Caco-2 (cell line): ENCODE results near the gene ALG3. TPM values are rescaled to one million over a fixed set of nuclear protein-coding genes. Genes with fewer than 3 reads are reported as not detected.

Experiments used
- BruUV-seq: library from RNA; stranded (reverse); fragments of 400-500 nt; replicated peaks from 2 replicates; lab custom pipeline; 2021; lab: Mats Ljungman, UMichigan
- CTCF ChIA-PET: fragments of 300-600 bp; sonication (Branson Sonifier 250); formaldehyde crosslinking; loops from one replicate; lab custom pipeline; 2022; ENCODE audit warnings: antibody characterized with exemption; lab: Charles Lee
- POLR2A ChIA-PET: fragments of 300-600 bp; sonication (Branson Sonifier 250); formaldehyde crosslinking; loops from one replicate; lab custom pipeline; 2022; ENCODE audit warnings: antibody characterized with exemption; lab: Charles Lee
- DNase-seq, 2 experiments: peaks; one replicate each; pipeline versions ENCODE4 v3.0.0 to v3.0.0-alpha.2; 2020 to 2022
- H3K27me3 ChIP-seq: replicated peaks from 2 replicates; pipeline ENCODE4 v1.6.0; 2011; ENCODE audit warnings: low read length; ENCODE audit not compliant: control insufficient read depth, insufficient read depth
- H3K36me3 ChIP-seq: 2 replicates; pipeline ENCODE4 v1.5.1; 2011; ENCODE audit warnings: low read length; ENCODE audit not compliant: control insufficient read depth, insufficient read depth
- H3K4me1 ChIP-seq: fragments of 250-450 bp; sonication (Bioruptor Pico); 2 replicates; pipeline ENCODE4 v1.5.1; 2020; ENCODE audit warnings: mild to moderate bottlenecking
- H3K4me3 ChIP-seq: 2 replicates; pipeline ENCODE4 v1.5.1; 2011; ENCODE audit warnings: low read depth, mild to moderate bottlenecking, control low read depth, low read length
- H3K9me3 ChIP-seq: fragments of 250-450 bp; sonication (Bioruptor Pico); 2 replicates; pipeline ENCODE4 v1.5.1; 2020; ENCODE audit warnings: mild to moderate bottlenecking, moderate library complexity
- H3K27ac Mint-ChIP-seq: one replicate; pipeline ENCODE4 v1.8.0; 2022; ENCODE audit warnings: mixed read lengths; ENCODE audit not compliant: unreplicated experiment
- H3K27me3 Mint-ChIP-seq: one replicate; pipeline ENCODE4 v1.8.0; 2022; ENCODE audit warnings: mixed read lengths; ENCODE audit not compliant: insufficient read depth, unreplicated experiment
- H3K36me3 Mint-ChIP-seq: one replicate; pipeline ENCODE4 v1.8.0; 2022; ENCODE audit warnings: mild to moderate bottlenecking, mixed read lengths; ENCODE audit not compliant: insufficient read depth, unreplicated experiment
- H3K4me1 Mint-ChIP-seq: one replicate; pipeline ENCODE4 v1.8.0; 2022; ENCODE audit warnings: low read depth, mixed read lengths; ENCODE audit not compliant: unreplicated experiment
- H3K4me3 Mint-ChIP-seq: one replicate; pipeline ENCODE4 v1.8.0; 2022; ENCODE audit warnings: mild to moderate bottlenecking, moderate library complexity, mixed read lengths; ENCODE audit not compliant: unreplicated experiment
- H3K9me3 Mint-ChIP-seq: one replicate; pipeline ENCODE4 v1.8.0; 2022; ENCODE audit warnings: mixed read lengths; ENCODE audit not compliant: unreplicated experiment
- CTCF ChIP-seq, 2 experiments: fragments of 200-600 bp in 1 of 2; IDR thresholded peaks; 1 replicate in 1 of 2; 2 replicates in 1 of 2; pipeline versions ENCODE4 v1.5.1 to v1.8.0; 2011 to 2022; ENCODE audit warnings: antibody characterized with exemption in 1 of 2, control low read depth in 1 of 2, inconsistent platforms in 1 of 2, low read depth in 1 of 2, low read length in 1 of 2, mild to moderate bottlenecking in 1 of 2, moderate library complexity in 1 of 2; ENCODE audit not compliant: insufficient read depth in 1 of 2, severe bottlenecking in 1 of 2, unreplicated experiment in 1 of 2
- intact Hi-C: fragments of 100-400 bp; cut with micrococcal nuclease; formaldehyde crosslinking; loops from one replicate; pipeline ENCODE4 v1.10.0; 2022; ENCODE audit not compliant: unreplicated experiment
- total RNA-seq: library from RNA; stranded (reverse); gene quantifications from 2 replicates; pipeline ENCODE4 v1.2.3, GENCODE V29; 2022

The ALG3 gene
- total RNA-seq, 1 experiment from 2014 or later: 73.4 TPM

GRCh38 chr3:184282941-184283340, 34.2 kb upstream of the ALG3 start:
- BruUV-seq: no TSS peak
- POLR2A ChIA-PET: no interaction called here
- Histone ChIP-seq H3K4me3 (no peak overlapping the region), H3K27me3 (no peaks in the 10 kb centered on the region), H3K9me3 (no peaks in the 10 kb centered on the region), H3K4me1 (no peaks in the 10 kb centered on the region), H3K36me3 (no peaks in the 10 kb centered on the region)
- Mint-ChIP-seq H3K27me3 (peaks cover 13% of the 10 kb centered on the region), H3K36me3 (no peaks in the 10 kb centered on the region), H3K4me3 (no peak overlapping the region), H3K9me3 (no peaks in the 10 kb centered on the region), H3K27ac (no peak overlapping the region), H3K4me1 (no peaks in the 10 kb centered on the region)
- DNase-seq: no peak
- intact Hi-C loops: no loop called here
- no peak for TF ChIP-seq CTCF (IDR thresholded peaks at IDR 0.05; ENCODE audit: insufficient read depth in 1 of 2, low read depth in 1 of 2, low read length in 1 of 2, severe bottlenecking in 1 of 2, unreplicated experiment in 1 of 2)
- CTCF ChIA-PET: no interaction called here

GRCh38 chr3:184277366-184277765, 28.6 kb upstream of the ALG3 start:
- H3K27me3 ChIP-seq: no peaks in the 10 kb centered on the region
- BruUV-seq: no TSS peak
- CTCF ChIA-PET: interaction anchor here (1.2 kb wide), 1 partner anchor 12 kb away, joined by 4 read pairs; no protein-coding TSS in a partner anchor

GRCh38 chr3:184275961-184276910, 27.5 kb upstream of the ALG3 start, which contains the start of gene ECE2:
TSS of gene ECE2 (plus strand) at chr3:184276022. CDS start at chr3:184276154, 132 bp downstream.
- H3K4me1 ChIP-seq: no peaks in the 10 kb centered on the region
- POLR2A ChIA-PET: no interaction called here
- TF ChIP-seq CTCF (IDR thresholded peaks at IDR 0.05; ENCODE audit: insufficient read depth in 1 of 2, low read depth in 1 of 2, low read length in 1 of 2, severe bottlenecking in 1 of 2, unreplicated experiment in 1 of 2): no peak
- no peak within 1 kb of the TSS for H3K4me3 Mint-ChIP-seq
- BruUV-seq: no TSS peak
- H3K36me3 Mint-ChIP-seq: no peaks in the 10 kb centered on the region
- no peaks in the 10 kb centered on the region for H3K36me3 ChIP-seq
- no peak within 1 kb of the TSS for H3K27ac Mint-ChIP-seq
- peaks cover 9% of the 10 kb centered on the region for H3K27me3 Mint-ChIP-seq
- DNase-seq: no peak
- no peaks in the 10 kb centered on the region for H3K9me3 ChIP-seq
- intact Hi-C loops: no loop called here
- no peaks in the 10 kb centered on the region for H3K27me3 ChIP-seq
- no peaks in the 10 kb centered on the region for H3K4me1 Mint-ChIP-seq
- CTCF ChIA-PET: no interaction called here
- H3K4me3 ChIP-seq: no peak within 1 kb of the TSS
- no peaks in the 10 kb centered on the region for H3K9me3 Mint-ChIP-seq

More at GRCh38 chr3:184277366-184277765, 28.6 kb upstream of the ALG3 start:
- Mint-ChIP-seq H3K27ac (no peak overlapping the region), H3K36me3 (no peaks in the 10 kb centered on the region), H3K27me3 (peaks cover 12% of the 10 kb centered on the region), H3K9me3 (no peaks in the 10 kb centered on the region), H3K4me3 (no peak overlapping the region), H3K4me1 (no peaks in the 10 kb centered on the region)
- POLR2A ChIA-PET: no interaction called here
- H3K36me3 ChIP-seq: no peaks in the 10 kb centered on the region
- H3K9me3 ChIP-seq: no peaks in the 10 kb centered on the region
- TF ChIP-seq CTCF (IDR thresholded peaks at IDR 0.05; ENCODE audit: insufficient read depth in 1 of 2, low read depth in 1 of 2, low read length in 1 of 2, severe bottlenecking in 1 of 2, unreplicated experiment in 1 of 2): no peak
- H3K4me1 ChIP-seq: no peaks in the 10 kb centered on the region
- no peak overlapping the region for H3K4me3 ChIP-seq
- no peak for DNase-seq
- intact Hi-C loops: no loop called here
